ENCODE results near the gene RYR2. TPM values are rescaled to one million over a fixed set of nuclear protein-coding genes. Genes with fewer than 3 reads are reported as not detected.

Gene RYR2
- total and polyA plus RNA-seq, 2 of the 8 experiments (the other 6 are each of a cell fraction or from before 2014, with no cell fraction given): 1.3 to 4.4 TPM

DNA sequence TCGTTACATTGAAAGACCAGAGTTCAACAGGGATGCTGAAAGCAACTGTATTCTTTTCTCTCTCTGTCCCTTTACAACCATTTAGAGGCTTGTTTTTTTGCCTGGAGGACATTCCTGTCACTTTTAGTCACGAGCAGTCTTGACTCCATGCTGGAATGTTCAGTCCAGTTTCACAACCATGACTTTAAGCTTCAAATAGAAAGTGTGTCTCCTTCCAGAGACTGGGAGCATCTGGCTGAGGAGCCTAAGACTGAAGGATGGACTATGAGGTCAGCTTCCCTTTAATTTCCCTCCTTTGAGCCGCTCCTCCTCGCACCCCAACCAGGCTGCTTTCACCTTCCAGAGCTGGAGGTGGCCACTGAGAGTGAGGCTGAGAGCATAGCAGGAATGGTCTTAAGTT is 10.5 kb upstream of the RYR2 start:
- H3K4me3 ChIP-seq (ENCODE audit: extremely low read depth in 1 of 4, insufficient read depth in 2 of 4, low read depth in 3 of 4, low read length in 4 of 4): no peak overlapping the region
- peak overlapping the region; percentile 8 for H2AK5ac ChIP-seq (ENCODE audit: low read depth, low read length)
- TF ChIP-seq NRF1 (IDR thresholded peaks at IDR 0.05; ENCODE audit: low read depth, low read length): no peak
- TF ChIP-seq, protein P1, sequence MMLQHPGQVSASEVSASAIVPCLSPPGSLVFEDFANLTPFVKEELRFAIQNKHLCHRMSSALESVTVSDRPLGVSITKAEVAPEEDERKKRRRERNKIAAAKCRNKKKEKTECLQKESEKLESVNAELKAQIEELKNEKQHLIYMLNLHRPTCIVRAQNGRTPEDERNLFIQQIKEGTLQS (IDR thresholded peaks at IDR 0.05; ENCODE audit: insufficient read depth, low read depth, low read length): no peak
- TF ChIP-seq SP1 (IDR thresholded peaks at IDR 0.05; ENCODE audit: low read depth, low read length): no peak
- no peak for TF ChIP-seq POLR2A (IDR thresholded peaks at IDR 0.05; ENCODE audit: control extremely low read depth in 1 of 2, low read depth in 2 of 2, low read length in 2 of 2)
- no peak for TF ChIP-seq CHD2 (IDR thresholded peaks at IDR 0.05; ENCODE audit: low read length)
- no peak for TF ChIP-seq SIX5 (IDR thresholded peaks at IDR 0.05; ENCODE audit: low read depth, low read length)
- no peak for TF ChIP-seq ZNF274 (IDR thresholded peaks at IDR 0.05; ENCODE audit: borderline replicate concordance, extremely low read depth, low read length)
- TF ChIP-seq SRF (IDR thresholded peaks at IDR 0.05; ENCODE audit: low read depth, low read length): no peak
- TF ChIP-seq KDM1A (IDR thresholded peaks at IDR 0.05; ENCODE audit: borderline replicate concordance, low read length): no peak
- TF ChIP-seq POLR2AphosphoS5 (IDR thresholded peaks at IDR 0.05; ENCODE audit: low read depth, low read length): no peak
- TF ChIP-seq POU5F1 (IDR thresholded peaks at IDR 0.05; ENCODE audit: low read depth, low read length): no peak
- TF ChIP-seq GTF2F1 (IDR thresholded peaks at IDR 0.05; ENCODE audit: borderline replicate concordance, low read depth, low read length): no peak
- no peak for TF ChIP-seq CREB1 (IDR thresholded peaks at IDR 0.05)
- TF ChIP-seq SP4 (IDR thresholded peaks at IDR 0.05; ENCODE audit: low read length): no peak
- TF ChIP-seq RBBP5 (IDR thresholded peaks at IDR 0.05; ENCODE audit: borderline replicate concordance, low read depth, low read length): no peak
- no peak overlapping the region for H4K5ac ChIP-seq (ENCODE audit: insufficient read length, low read depth, low read length)
- POLR2A ChIA-PET (ENCODE audit: partially characterized antibody): interaction anchor here (1.3 to 3.0 kb wide), 2 partner anchors 11 to 13 kb away, joined by 3 to 14 read pairs; partner anchors contain the start of gene RYR2
- no peak overlapping the region for H2BK120ac ChIP-seq (replicated peaks; ENCODE audit: low read depth, low read length)
- no peak for FAIRE-seq
- H3K4me1 ChIP-seq (replicated peaks in 1 of 4; ENCODE audit: control insufficient read depth in 3 of 4, insufficient read depth in 4 of 4, low read length in 3 of 4): peaks cover 0 to 9% (median 7%) of the 10 kb centered on the region in 4 experiments; a peak in 6 of 7 replicates
- peak overlapping the region; percentile 31; the same call in 1 of the 2 replicates for H2BK12ac ChIP-seq (ENCODE audit: low read depth, low read length)
- no peaks in the 10 kb centered on the region for H4K20me1 ChIP-seq (replicated peaks in 1 of 2; ENCODE audit: control insufficient read depth in 1 of 2, insufficient read depth in 2 of 2, low read length in 2 of 2)
- peak overlapping the region; percentile 3; the same call in 1 of the 2 replicates for H2BK20ac ChIP-seq (ENCODE audit: low read length)
- H2AFZ ChIP-seq (ENCODE audit: low read length): peak overlapping the region; percentile 21; the same call in 1 of the 2 replicates
- H3K79me2 ChIP-seq (ENCODE audit: control insufficient read depth in 1 of 2, insufficient read depth in 2 of 2, low read length in 2 of 2): no peaks in the 10 kb centered on the region
- CTCF ChIA-PET (ENCODE audit: partially characterized antibody): interaction anchor here (0.6 to 1.7 kb wide), 4 partner anchors 22 to 356 kb away, joined by 3 to 6 read pairs (median 3); no protein-coding TSS in a partner anchor
- H3K36me3 ChIP-seq (ENCODE audit: control insufficient read depth in 2 of 4, insufficient read depth in 4 of 4, low read length in 3 of 4): no peaks in the 10 kb centered on the region
- no peak overlapping the region for H4K91ac ChIP-seq (replicated peaks; ENCODE audit: insufficient read length, low read length)
- peak overlapping the region; percentile 41; the same call in 1 of the 2 replicates for H2BK5ac ChIP-seq (ENCODE audit: low read depth, low read length)
- H3K56ac ChIP-seq (replicated peaks; ENCODE audit: insufficient read length, low read depth, low read length): no peak overlapping the region
- peak overlapping the region; percentile 0 for H3K4ac ChIP-seq (replicated peaks; ENCODE audit: insufficient read length, low read depth, low read length)
- 84% methylated on average over 4 of the region's 4 CpGs; no CpG with 5 or more reads in 1 of the 2 experiments for WGBS, 2 experiments (ENCODE audit: extremely low coverage in 1 of 2, insufficient coverage in 1 of 2, insufficient read length in 1 of 2, insufficient replicate concordance in 2 of 2, low coverage in 1 of 2, low lambda C conversion rate in 2 of 2, missing lambda C conversion rate in 1 of 2)
- no peaks in the 10 kb centered on the region for H3K9me3 ChIP-seq (ENCODE audit: insufficient read depth in 2 of 2, low read depth in 1 of 2, low read length in 1 of 2)
- no peak overlapping the region for H3K27ac ChIP-seq (ENCODE audit: low read depth, low read length)
- H3K23ac ChIP-seq (ENCODE audit: insufficient read length): no peak overlapping the region
- no peak overlapping the region for H3K14ac ChIP-seq (ENCODE audit: insufficient read length)
- H3K9ac ChIP-seq (replicated peaks in 1 of 4; ENCODE audit: extremely low read depth in 1 of 4, low read depth in 3 of 4, low read length in 3 of 4): no peak overlapping the region
- DNase-seq (ENCODE audit: low read depth in 1 of 2, low spot score in 2 of 2): no peak
- H4K8ac ChIP-seq (ENCODE audit: extremely low read depth, insufficient read depth, low read length): no peak overlapping the region
- H3K18ac ChIP-seq (ENCODE audit: extremely low read depth, low read length): peak overlapping the region; percentile 89
- no peaks in the 10 kb centered on the region; a peak in 1 of 7 replicates for H3K27me3 ChIP-seq (replicated peaks in 1 of 4; ENCODE audit: control insufficient read depth in 3 of 4, extremely low read depth in 1 of 4, insufficient read depth in 3 of 4, low read length in 3 of 4)
- no peak overlapping the region for H2BK15ac ChIP-seq (ENCODE audit: low read length)
- H3K79me1 ChIP-seq (ENCODE audit: low read depth, low read length): no peaks in the 10 kb centered on the region
- no peaks in the 10 kb centered on the region; the same call in 1 of the 2 replicates for H3K23me2 ChIP-seq (ENCODE audit: low read depth, low read length)
- peak overlapping the region; percentile 24 to 39; a peak in 3 of 4 replicates for H3K4me2 ChIP-seq (ENCODE audit: insufficient read depth in 1 of 2, low read depth in 2 of 2, low read length in 2 of 2)
